ENCODE data around the gene AMOTL2. TPM values are rescaled to one million over a fixed set of nuclear protein-coding genes. Genes with fewer than 3 reads are reported as not detected.

The AMOTL2 gene
- total RNA-seq, 1 donor: 236 TPM

GRCh38 chr3:134353831-134354611, 20.2 kb downstream of the AMOTL2 start:
- no peak for DNase-seq (ENCODE audit: low read depth)
- TF ChIP-seq CTCF (IDR thresholded peaks at IDR 0.05; ENCODE audit: insufficient read depth, low read depth, low read length): no peak
- no peak overlapping the region for H3K4me3 ChIP-seq (ENCODE audit: low read depth, low read length)

- DNase-seq (ENCODE audit: low read depth): no peak
- H3K4me3 ChIP-seq (ENCODE audit: low read depth, low read length): no peak overlapping the region
- TF ChIP-seq CTCF (IDR thresholded peaks at IDR 0.05; ENCODE audit: insufficient read depth, low read depth, low read length): no peak
Observed at GRCh38 chr3:134353171-134353825, 20.9 kb downstream of the AMOTL2 start.

- no peak overlapping the region for H3K4me3 ChIP-seq (ENCODE audit: low read depth, low read length)
- DNase-seq (ENCODE audit: low read depth): no peak
- TF ChIP-seq CTCF (IDR thresholded peaks at IDR 0.05; ENCODE audit: insufficient read depth, low read depth, low read length): no peak
Observed at GRCh38 chr3:134352031-134352671, 22.1 kb downstream of the AMOTL2 start.

- DNase-seq (ENCODE audit: low read depth): no peak
- no peak for TF ChIP-seq CTCF (IDR thresholded peaks at IDR 0.05; ENCODE audit: insufficient read depth, low read depth, low read length)
- H3K4me3 ChIP-seq (ENCODE audit: low read depth, low read length): no peak overlapping the region
Observed at GRCh38 chr3:134351427-134351826, 22.8 kb downstream of the AMOTL2 start.

- no peak for DNase-seq (ENCODE audit: low read depth)
- no peak for TF ChIP-seq CTCF (IDR thresholded peaks at IDR 0.05; ENCODE audit: insufficient read depth, low read depth, low read length)
- no peak overlapping the region for H3K4me3 ChIP-seq (ENCODE audit: low read depth, low read length)
Observed at GRCh38 chr3:134350861-134351311, 23.4 kb downstream of the AMOTL2 start.

GRCh38 chr3:134350266-134350665, 24.0 kb downstream of the AMOTL2 start:
- TF ChIP-seq CTCF (IDR thresholded peaks at IDR 0.05; ENCODE audit: insufficient read depth, low read depth, low read length): no peak
- H3K4me3 ChIP-seq (ENCODE audit: low read depth, low read length): no peak overlapping the region
- DNase-seq (ENCODE audit: low read depth): no peak

Measured in fibroblast of villous mesenchyme (primary cell).